ENCODE measurements around the gene FAM174B. TPM values are rescaled to one million over a fixed set of nuclear protein-coding genes. Genes with fewer than 3 reads are reported as not detected.

The FAM174B gene
- total and polyA plus RNA-seq, 9 donors: 2.5 to 31.5 (median 15.4) TPM

DNA sequence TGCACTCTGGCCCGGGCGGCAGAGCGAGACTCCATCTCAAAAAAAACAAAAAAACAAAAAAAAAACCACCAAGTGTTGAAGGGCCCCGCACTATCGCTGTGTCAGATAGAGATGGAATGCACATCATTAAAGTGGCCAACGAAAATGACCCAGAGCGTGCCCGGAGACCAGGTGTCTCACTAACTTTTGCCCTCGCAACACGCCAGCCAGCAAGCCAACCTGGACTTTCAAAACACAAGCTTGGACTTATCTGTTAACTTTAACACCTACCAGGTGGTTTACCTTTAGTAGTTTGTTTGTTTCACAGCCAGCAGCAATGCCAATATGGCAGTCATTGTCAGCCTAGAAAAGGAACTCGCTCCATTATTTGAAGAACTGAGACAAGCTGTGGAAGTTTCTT is 28.6 kb downstream of the FAM174B start:
- TF ChIP-seq POLR2A (IDR thresholded peaks at IDR 0.05) (no peak), EP300 (IDR thresholded peaks at IDR 0.05) (no peak)
- TF ChIP-seq, protein P1, sequence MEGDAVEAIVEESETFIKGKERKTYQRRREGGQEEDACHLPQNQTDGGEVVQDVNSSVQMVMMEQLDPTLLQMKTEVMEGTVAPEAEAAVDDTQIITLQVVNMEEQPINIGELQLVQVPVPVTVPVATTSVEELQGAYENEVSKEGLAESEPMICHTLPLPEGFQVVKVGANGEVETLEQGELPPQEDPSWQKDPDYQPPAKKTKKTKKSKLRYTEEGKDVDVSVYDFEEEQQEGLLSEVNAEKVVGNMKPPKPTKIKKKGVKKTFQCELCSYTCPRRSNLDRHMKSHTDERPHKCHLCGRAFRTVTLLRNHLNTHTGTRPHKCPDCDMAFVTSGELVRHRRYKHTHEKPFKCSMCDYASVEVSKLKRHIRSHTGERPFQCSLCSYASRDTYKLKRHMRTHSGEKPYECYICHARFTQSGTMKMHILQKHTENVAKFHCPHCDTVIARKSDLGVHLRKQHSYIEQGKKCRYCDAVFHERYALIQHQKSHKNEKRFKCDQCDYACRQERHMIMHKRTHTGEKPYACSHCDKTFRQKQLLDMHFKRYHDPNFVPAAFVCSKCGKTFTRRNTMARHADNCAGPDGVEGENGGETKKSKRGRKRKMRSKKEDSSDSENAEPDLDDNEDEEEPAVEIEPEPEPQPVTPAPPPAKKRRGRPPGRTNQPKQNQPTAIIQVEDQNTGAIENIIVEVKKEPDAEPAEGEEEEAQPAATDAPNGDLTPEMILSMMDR (IDR thresholded peaks at IDR 0.05): no peak
- H3K4me1 ChIP-seq (ENCODE audit: insufficient read depth): no peaks in the 10 kb centered on the region
- H3K36me3 ChIP-seq: no peaks in the 10 kb centered on the region
- H3K27ac ChIP-seq: no peak overlapping the region
- 93 to 98% (median 96%) methylated on average over 11 of the region's 11 CpGs for WGBS, 3 donors
- H3K27me3 ChIP-seq: no peaks in the 10 kb centered on the region
- no peaks in the 10 kb centered on the region for H3K9me3 ChIP-seq
- DNase-seq: no peak
- no peak overlapping the region for H3K4me3 ChIP-seq
- intact Hi-C loops (cut with DNase I): no loop called here

DNA sequence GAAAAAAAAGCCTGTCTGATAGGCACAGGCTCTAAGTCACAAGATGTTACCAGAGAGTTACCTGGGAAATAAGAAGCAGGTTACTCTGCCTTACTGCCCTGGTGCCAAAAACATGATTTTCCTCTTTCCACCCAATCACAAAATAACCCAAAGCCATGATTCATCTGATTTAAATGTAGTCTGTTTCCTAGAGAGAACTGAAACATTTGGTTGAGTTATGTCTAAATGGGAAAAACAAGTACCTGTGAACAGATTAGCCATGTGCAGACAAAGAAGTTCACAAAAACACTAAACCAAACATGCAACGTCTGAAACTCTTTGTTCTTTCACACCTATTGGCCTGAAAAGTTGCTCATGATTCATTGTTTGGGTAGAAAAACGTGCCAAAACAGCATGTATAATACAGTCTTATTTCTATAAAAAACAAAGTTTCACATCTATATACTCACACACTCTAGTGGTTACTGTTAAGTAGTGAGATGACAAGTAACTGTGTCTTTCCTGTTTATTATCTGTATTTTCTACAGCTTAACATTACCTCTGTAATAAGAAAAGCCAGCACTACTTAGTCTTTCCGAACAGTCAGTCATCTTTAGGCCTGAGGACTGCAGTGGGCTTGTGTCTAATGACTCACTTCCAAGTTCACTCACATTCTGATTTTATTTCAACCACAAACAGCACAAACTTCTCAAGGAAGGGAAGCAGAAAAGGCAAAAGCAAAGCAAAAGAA is 30.2 kb downstream of the FAM174B start:
- Histone ChIP-seq H3K27ac (peak overlapping the region in 1 of 2 donors; percentile 6), H3K9me3 (no peaks in the 10 kb centered on the region), H3K4me3 (no peak overlapping the region), H3K27me3 (no peaks in the 10 kb centered on the region), H3K36me3 (no peaks in the 10 kb centered on the region), H3K4me1 (ENCODE audit: insufficient read depth) (peaks cover under 1% of the 10 kb centered on the region)
- WGBS, 3 donors: 27 to 51% (median 40%) methylated on average over 3 of the region's 3 CpGs
- intact Hi-C loops (cut with DNase I): no loop called here
- TF ChIP-seq POLR2A (IDR thresholded peaks at IDR 0.05) (no peak), EP300 (IDR thresholded peaks at IDR 0.05) (no peak)
- TF ChIP-seq, protein P1 (IDR thresholded peaks at IDR 0.05): no peak
- no peak for DNase-seq

DNA sequence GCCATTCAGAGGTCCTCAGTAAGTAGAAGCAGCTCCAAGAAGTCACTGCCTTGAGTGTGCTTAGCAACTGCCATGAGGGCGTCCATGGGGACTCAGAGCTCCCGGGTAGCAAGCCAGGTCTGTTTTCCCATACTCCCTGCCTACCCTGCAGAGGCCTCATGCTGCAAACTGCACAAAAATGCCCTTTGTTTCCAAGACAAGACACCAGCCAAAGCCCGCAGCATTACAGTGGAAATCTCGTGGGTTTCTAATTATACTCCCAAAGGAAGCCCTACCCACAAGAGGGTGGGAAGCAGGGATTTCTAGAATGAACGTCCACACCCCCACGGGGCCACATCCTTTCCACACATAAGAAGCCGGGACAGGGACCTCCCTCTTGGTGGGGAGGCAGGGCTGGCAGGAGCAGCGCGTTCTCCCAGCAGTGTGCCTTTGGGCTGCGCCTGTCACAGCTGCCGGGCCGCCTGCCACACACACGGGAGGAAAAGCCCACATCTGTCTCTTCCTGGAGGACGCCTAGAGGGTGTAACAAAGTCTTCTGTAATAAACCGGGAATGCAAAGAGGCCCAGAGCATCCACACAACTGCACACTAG is 31.1 kb downstream of the FAM174B start:
- Histone ChIP-seq H3K27ac (peak overlapping the region in 1 of 2 donors; percentile 6), H3K4me3 (no peak overlapping the region)

DNA sequence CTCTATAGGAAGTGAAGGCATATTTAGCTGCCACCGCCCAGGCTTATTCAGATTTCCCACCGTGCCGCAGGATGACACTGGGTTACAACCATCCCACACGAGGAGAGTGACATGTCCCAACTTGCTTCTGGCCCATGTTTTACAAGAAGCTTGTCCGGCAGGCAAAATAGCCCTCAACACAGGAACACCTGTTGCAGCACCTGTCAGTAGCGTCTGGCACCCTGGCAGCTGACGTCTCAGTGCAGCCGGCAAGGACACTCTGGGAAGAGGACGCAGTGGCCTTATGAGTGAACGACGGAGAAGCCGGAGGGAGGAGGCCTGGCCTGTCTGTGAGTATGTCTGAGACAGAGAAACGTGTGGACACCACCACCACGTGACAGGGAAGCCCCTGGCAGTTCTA is 32.1 kb downstream of the FAM174B start:
- no peak overlapping the region for H3K4me3 ChIP-seq
- no peaks in the 10 kb centered on the region for H3K27me3 ChIP-seq
- no peak for DNase-seq
- 95% methylated on average over 14 of the region's 14 CpGs for WGBS, 3 donors
- intact Hi-C loops (cut with DNase I): no loop called here
- H3K4me1 ChIP-seq (ENCODE audit: insufficient read depth): peaks cover 7% of the 10 kb centered on the region
- no peaks in the 10 kb centered on the region for H3K36me3 ChIP-seq
- H3K9me3 ChIP-seq: no peaks in the 10 kb centered on the region
- H3K27ac ChIP-seq: no peak overlapping the region
- TF ChIP-seq, protein P1 (IDR thresholded peaks at IDR 0.05): no peak
- TF ChIP-seq POLR2A (IDR thresholded peaks at IDR 0.05): no peak
- no peak for TF ChIP-seq EP300 (IDR thresholded peaks at IDR 0.05)

More for the DNA sequence above, 31.1 kb downstream of the FAM174B start:
- intact Hi-C loops (cut with DNase I): no loop called here
- DNase-seq: peak in 4 of 5 donors; percentile 39 to 61 (median 49)
- TF ChIP-seq EP300 (IDR thresholded peaks at IDR 0.05): no peak
- H3K4me1 ChIP-seq (ENCODE audit: insufficient read depth): peaks cover 3% of the 10 kb centered on the region
- 23 to 66% (median 36%) methylated on average over 15 of the region's 15 CpGs for WGBS, 3 donors
- no peaks in the 10 kb centered on the region for H3K9me3 ChIP-seq
- no peaks in the 10 kb centered on the region for H3K27me3 ChIP-seq
- no peaks in the 10 kb centered on the region for H3K36me3 ChIP-seq

DNA sequence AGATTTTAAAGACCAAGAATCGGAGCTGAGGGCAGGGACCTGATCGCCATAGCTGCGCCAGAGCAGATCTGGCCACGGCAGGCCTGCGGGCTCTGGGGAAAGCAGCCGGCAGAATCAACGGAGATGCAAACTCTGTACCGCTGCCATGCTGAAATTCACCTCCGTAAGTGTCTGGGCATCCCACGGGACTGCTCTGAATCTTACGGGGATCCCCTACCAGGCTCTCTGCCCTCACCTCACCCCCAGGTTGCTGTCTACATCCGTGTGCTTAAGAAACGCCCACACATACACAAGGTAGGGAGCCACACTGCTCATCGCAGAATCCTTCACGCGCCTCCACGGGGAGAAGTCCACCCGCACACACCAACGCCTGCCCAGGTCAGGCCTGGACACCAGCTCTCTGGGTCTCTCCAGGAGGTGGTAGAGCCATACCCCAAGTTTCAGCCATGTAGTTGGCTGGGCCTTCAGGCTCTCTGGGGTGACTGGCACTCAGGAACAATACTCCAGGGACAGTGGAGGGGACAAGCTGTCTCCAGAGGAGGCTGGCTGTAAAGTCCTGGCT is 33.5 kb downstream of the FAM174B start:
- 95 to 97% (median 96%) methylated on average over 19 of the region's 19 CpGs for WGBS, 3 donors
- intact Hi-C loops (cut with DNase I): no loop called here
- H3K4me1 ChIP-seq (ENCODE audit: insufficient read depth): peaks cover 13% of the 10 kb centered on the region

More for the DNA sequence above, 33.5 kb downstream of the FAM174B start:
- Histone ChIP-seq H3K4me3 (no peak overlapping the region), H3K27ac (no peak overlapping the region), H3K9me3 (no peaks in the 10 kb centered on the region), H3K36me3 (no peaks in the 10 kb centered on the region), H3K27me3 (no peaks in the 10 kb centered on the region)
- no peak for DNase-seq
- TF ChIP-seq EP300 (IDR thresholded peaks at IDR 0.05) (no peak), POLR2A (IDR thresholded peaks at IDR 0.05) (no peak)
- TF ChIP-seq, protein P1 (IDR thresholded peaks at IDR 0.05): no peak

All from ovary (tissue), 9 donors.